CD4-positive, alpha-beta memory T cell (primary cell): Measurements from ENCODE around the gene KCND2. TPM values are rescaled to one million over a fixed set of nuclear protein-coding genes. Genes with fewer than 3 reads are reported as not detected.
A peak's percentile ranks its signal among the peaks of the same experiment; 100 is the strongest.
"Not testable (repeated sequence)": the region's sequence is repeated elsewhere in the genome, so short reads cannot be mapped to it uniquely, and the experiment has no call there.

Experiments used
- CTCF ChIA-PET: fragments of 350-600 bp; sonication (Branson Sonifier 250); formaldehyde crosslinking; loops from one replicate; lab custom pipeline; 2021; ENCODE audit warnings: inconsistent platforms; ENCODE audit not compliant: partially characterized antibody; lab: Charles Lee
- POLR2A ChIA-PET: fragments of 350-600 bp; sonication (Branson Sonifier 250); formaldehyde crosslinking; loops from one replicate; lab custom pipeline; 2021; ENCODE audit not compliant: partially characterized antibody; lab: Charles Lee
- DNase-seq, 5 donors: peaks; one replicate each; pipeline versions ENCODE4 v3.0.0 to v3.0.0-alpha.2; 2020 to 2022; ENCODE audit warnings: mixed read lengths in 1 of 5
- H3K27ac ChIP-seq: one replicate; pipeline ENCODE4 v1.7.0; 2013; ENCODE audit warnings: low read depth, low read length
- H3K27me3 ChIP-seq: 2 replicates; pipeline ENCODE4 v1.7.0; 2013; ENCODE audit warnings: mild to moderate bottlenecking, low read length, moderate library complexity; ENCODE audit not compliant: insufficient read depth
- H3K36me3 ChIP-seq: 2 replicates; pipeline ENCODE4 v1.7.0; 2013; ENCODE audit warnings: mild to moderate bottlenecking, low read length, moderate library complexity; ENCODE audit not compliant: insufficient read depth
- H3K4me1 ChIP-seq: 2 replicates; pipeline ENCODE4 v1.7.0; 2013; ENCODE audit warnings: mild to moderate bottlenecking, low read length, moderate library complexity; ENCODE audit not compliant: insufficient read depth
- H3K4me3 ChIP-seq, 2 donors: one replicate each; pipeline ENCODE4 v1.7.0; 2013; ENCODE audit warnings: low read length in 2 of 2, mild to moderate bottlenecking in 1 of 2
- H3K9me3 ChIP-seq, 2 donors: one replicate each; pipeline ENCODE4 v1.7.0; 2013; ENCODE audit warnings: low read length in 2 of 2, control low read depth in 1 of 2; ENCODE audit not compliant: control insufficient read depth in 1 of 2
- H3K27ac Mint-ChIP-seq, 7 donors: one replicate each; pipeline ENCODE4 v1.8.0; 2020 to 2021; ENCODE audit warnings: mixed read lengths in 7 of 7, mild to moderate bottlenecking in 6 of 7, inconsistent platforms in 3 of 7, moderate library complexity in 3 of 7
- H3K27me3 Mint-ChIP-seq, 2 donors: one replicate each; pipeline ENCODE4 v1.8.0; 2020 to 2021; ENCODE audit warnings: mixed read lengths in 2 of 2
- H3K36me3 Mint-ChIP-seq, 2 donors: one replicate each; pipeline ENCODE4 v1.8.0; 2020 to 2021; ENCODE audit warnings: mixed read lengths in 2 of 2, inconsistent platforms in 1 of 2, mild to moderate bottlenecking in 1 of 2
- H3K4me1 Mint-ChIP-seq, 4 donors: one replicate each; pipeline ENCODE4 v1.8.0; 2020 to 2021; ENCODE audit warnings: mixed read lengths in 4 of 4, mild to moderate bottlenecking in 1 of 4
- H3K4me3 Mint-ChIP-seq, 8 donors: one replicate each; pipeline ENCODE4 v1.8.0; 2020 to 2021; ENCODE audit warnings: mixed read lengths in 8 of 8, mild to moderate bottlenecking in 7 of 8, moderate library complexity in 6 of 8, inconsistent platforms in 3 of 8
- H3K9me3 Mint-ChIP-seq, 8 donors: one replicate each; pipeline ENCODE4 v1.8.0; 2020 to 2021; ENCODE audit warnings: mixed read lengths in 8 of 8, mild to moderate bottlenecking in 5 of 8, inconsistent platforms in 3 of 8, moderate library complexity in 1 of 8
- intact Hi-C: fragments of 100-400 bp; cut with micrococcal nuclease; formaldehyde crosslinking; loops from one replicate; pipeline ENCODE4 v1.15.1; 2023
- polyA plus RNA-seq, 2 donors: library from polyadenylated mRNA; unstranded; fragments of 300-500 nt; fragmentation: Illumina TruSeq; gene quantifications; one replicate each; pipeline ENCODE4 v1.2.3, GENCODE V29; 2021
- total RNA-seq, 2 experiments: library from RNA; stranded (reverse); gene quantifications; one replicate each; pipeline ENCODE4 v1.2.3, GENCODE V29; 2021

KCND2 gene
- total RNA-seq (not detected), polyA plus RNA-seq (not detected)

DNA sequence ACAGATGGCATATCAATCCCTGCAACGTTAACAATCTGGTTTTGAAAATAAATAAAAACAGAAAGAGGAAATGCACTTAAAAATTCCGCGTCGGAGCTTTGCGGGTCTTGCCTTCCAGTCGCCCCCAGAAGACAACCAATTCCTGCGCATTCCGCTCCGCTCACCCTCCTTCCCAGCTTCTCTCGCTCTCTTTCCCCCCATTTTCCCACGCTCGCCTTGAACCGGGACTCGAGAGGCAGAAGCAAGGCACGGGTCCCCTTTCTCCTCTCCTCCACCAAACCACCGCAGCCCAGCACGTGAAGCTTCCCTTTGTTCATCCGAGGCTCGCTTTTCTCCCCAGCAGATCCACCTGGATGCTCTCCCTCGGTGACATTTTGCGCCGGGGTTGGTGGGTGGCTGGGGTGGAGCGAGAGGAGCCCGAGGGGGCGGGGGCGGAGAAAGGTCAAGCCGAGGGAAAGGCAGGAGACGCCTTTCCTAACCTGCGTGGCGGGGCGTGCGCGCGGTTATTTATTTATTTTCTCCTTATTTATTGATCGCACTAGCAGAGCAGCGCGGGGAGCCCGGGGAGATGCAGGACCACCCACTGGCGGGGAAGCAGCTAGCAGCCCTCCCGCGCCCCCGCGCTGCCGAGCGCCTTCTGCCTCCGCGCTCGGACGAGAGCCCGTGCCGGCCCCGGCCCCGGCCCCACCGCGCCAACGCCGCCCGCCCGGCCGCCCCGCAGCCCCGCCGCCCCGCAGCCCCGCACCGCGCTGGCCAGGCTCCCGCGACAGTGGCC is at the start of gene KCND2:
Gene KCND2, plus strand, starts transcription at position 475 of the 775 bp plus-strand sequence.
- POLR2A ChIA-PET = no interaction called here
- H3K4me1 Mint-ChIP-seq = peaks cover 0 to 16% (median 3%) of the 10 kb centered on the region in 4 donors
- no peaks in the 10 kb centered on the region for H3K36me3 ChIP-seq
- CTCF ChIA-PET = no interaction called here
- intact Hi-C loops = no loop called here
- H3K27me3 Mint-ChIP-seq = peaks cover 2 to 7% of the 10 kb centered on the region in 2 donors
- H3K9me3 Mint-ChIP-seq = peaks cover 0 to 16% (median 8%) of the 10 kb centered on the region in 8 donors
- peak in 1 of 5 donors; percentile 31 for DNase-seq
- H3K4me1 ChIP-seq = no peaks in the 10 kb centered on the region
- no peaks in the 10 kb centered on the region for H3K36me3 Mint-ChIP-seq
- H3K4me3 Mint-ChIP-seq = peak within 1 kb of the TSS in 2 of 8 donors; percentile 22 to 58
- H3K9me3 ChIP-seq = no peaks in the 10 kb centered on the region
- no peaks in the 10 kb centered on the region for H3K27me3 ChIP-seq
- no peak within 1 kb of the TSS for H3K27ac Mint-ChIP-seq
- H3K4me3 ChIP-seq = no peak within 1 kb of the TSS
- no peak within 1 kb of the TSS for H3K27ac ChIP-seq

- no peaks in the 10 kb centered on the region for H3K36me3 ChIP-seq
- H3K4me1 Mint-ChIP-seq = no peaks in the 10 kb centered on the region
- H3K27me3 Mint-ChIP-seq = no peaks in the 10 kb centered on the region
- peaks cover 0 to 3% of the 10 kb centered on the region in 2 donors for H3K9me3 ChIP-seq
- H3K4me3 ChIP-seq = no peak overlapping the region
- no peaks in the 10 kb centered on the region for H3K27me3 ChIP-seq
- intact Hi-C loops = no loop called here
- DNase-seq = no peak
- H3K9me3 Mint-ChIP-seq = peaks cover 4 to 15% (median 6%) of the 10 kb centered on the region in 8 donors
- CTCF ChIA-PET = no interaction called here
- POLR2A ChIA-PET = no interaction called here
- H3K4me1 ChIP-seq = no peaks in the 10 kb centered on the region
- H3K36me3 Mint-ChIP-seq = no peaks in the 10 kb centered on the region
- H3K4me3 Mint-ChIP-seq = no peak overlapping the region
- H3K27ac ChIP-seq = no peak overlapping the region
- H3K27ac Mint-ChIP-seq = no peak overlapping the region
Measured at GRCh38 chr7:120226188-120226587, 46.8 kb upstream of the KCND2 start.

DNA sequence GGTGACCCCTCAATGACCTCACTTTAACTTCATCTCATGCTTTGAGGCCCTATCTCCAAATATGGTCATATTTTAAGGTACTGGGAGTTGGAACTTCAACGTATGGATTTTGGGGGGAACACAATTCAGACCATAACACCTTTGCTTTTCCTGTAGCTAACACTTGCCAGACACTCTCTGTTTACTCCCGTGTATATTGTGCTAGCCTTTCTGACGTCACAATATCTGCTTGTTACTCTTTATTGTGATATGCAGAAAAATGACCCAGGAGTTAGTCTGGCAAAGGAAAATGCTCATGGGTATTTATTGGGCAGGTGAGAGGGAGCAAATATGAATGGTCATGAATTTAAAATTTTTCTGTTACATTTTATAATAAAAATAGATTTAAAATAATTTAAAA is 45.7 kb upstream of the KCND2 start:
- Mint-ChIP-seq H3K4me3 (no peak overlapping the region), H3K27me3 (no peaks in the 10 kb centered on the region), H3K27ac (no peak overlapping the region), H3K36me3 (no peaks in the 10 kb centered on the region), H3K9me3 (peaks cover 4 to 16% (median 5%) of the 10 kb centered on the region in 8 donors), H3K4me1 (no peaks in the 10 kb centered on the region)
- ChIA-PET POLR2A (no interaction called here), CTCF (no interaction called here)
- Histone ChIP-seq H3K36me3 (no peaks in the 10 kb centered on the region), H3K4me1 (no peaks in the 10 kb centered on the region), H3K4me3 (no peak overlapping the region), H3K27me3 (no peaks in the 10 kb centered on the region), H3K9me3 (peaks cover 0 to 3% of the 10 kb centered on the region in 2 donors), H3K27ac (no peak overlapping the region)
- DNase-seq = no peak
- intact Hi-C loops = no loop called here

DNA sequence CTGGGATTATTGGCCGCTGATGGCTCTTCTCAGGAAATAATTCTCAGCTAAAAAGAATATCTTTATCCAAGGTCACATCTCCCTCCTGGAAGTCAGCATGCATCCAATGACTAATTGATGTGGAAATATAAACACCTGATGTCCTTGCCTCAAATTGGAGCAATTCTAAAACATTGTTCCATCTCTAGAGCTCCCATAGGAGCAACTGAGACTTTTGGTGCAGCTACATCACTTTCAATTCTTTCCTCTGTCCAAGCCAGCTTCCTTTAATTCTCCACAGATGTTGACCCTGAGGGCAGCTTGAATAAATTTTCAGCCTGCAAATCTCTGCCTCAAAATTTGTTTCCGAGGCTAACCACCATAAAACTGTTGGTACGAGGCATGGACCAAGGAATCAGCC is 43.9 kb upstream of the KCND2 start:
- no peak overlapping the region for H3K27ac ChIP-seq
- no peaks in the 10 kb centered on the region for H3K27me3 Mint-ChIP-seq
- H3K4me3 Mint-ChIP-seq = no peak overlapping the region
- intact Hi-C loops = no loop called here
- no peak overlapping the region for H3K4me3 ChIP-seq
- H3K9me3 Mint-ChIP-seq = peaks cover 3 to 16% (median 5%) of the 10 kb centered on the region in 8 donors
- DNase-seq = no peak
- no peaks in the 10 kb centered on the region for H3K36me3 Mint-ChIP-seq
- H3K27me3 ChIP-seq = no peaks in the 10 kb centered on the region
- no peak overlapping the region for H3K27ac Mint-ChIP-seq
- no peaks in the 10 kb centered on the region for H3K4me1 ChIP-seq
- POLR2A ChIA-PET = no interaction called here
- no peaks in the 10 kb centered on the region for H3K36me3 ChIP-seq
- CTCF ChIA-PET = no interaction called here
- no peaks in the 10 kb centered on the region for H3K4me1 Mint-ChIP-seq
- peaks cover 0 to 3% of the 10 kb centered on the region in 2 donors for H3K9me3 ChIP-seq

DNA sequence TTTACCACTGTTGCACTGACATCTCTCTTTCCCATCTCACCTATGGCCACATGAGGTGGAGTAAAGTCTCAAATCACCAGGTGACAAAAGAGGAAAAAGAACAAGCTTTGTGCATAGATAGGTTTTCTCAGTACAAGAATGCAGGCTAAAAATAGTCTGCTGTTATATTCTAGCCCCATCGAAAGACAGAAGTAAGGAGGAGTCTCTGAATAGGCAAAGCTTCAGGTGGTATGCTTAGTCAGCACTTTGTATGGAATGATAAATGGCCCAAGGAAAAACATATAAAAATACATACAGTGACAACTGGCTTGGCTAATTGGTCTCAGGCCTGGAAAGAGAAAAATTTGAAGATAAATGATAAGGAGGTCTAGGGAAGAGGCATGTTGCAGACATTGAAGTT is 39.6 kb upstream of the KCND2 start:
- Histone ChIP-seq H3K36me3 (no peaks in the 10 kb centered on the region), H3K4me3 (no peak overlapping the region), H3K27me3 (no peaks in the 10 kb centered on the region), H3K9me3 (peaks cover 0 to 3% of the 10 kb centered on the region in 2 donors), H3K27ac (no peak overlapping the region), H3K4me1 (no peaks in the 10 kb centered on the region)
- intact Hi-C loops = no loop called here
- CTCF ChIA-PET = no interaction called here
- no peak overlapping the region for H3K4me3 Mint-ChIP-seq
- no peaks in the 10 kb centered on the region for H3K27me3 Mint-ChIP-seq
- no peaks in the 10 kb centered on the region for H3K36me3 Mint-ChIP-seq
- no peak for DNase-seq
- H3K4me1 Mint-ChIP-seq = no peaks in the 10 kb centered on the region
- H3K9me3 Mint-ChIP-seq = peaks cover 0 to 19% (median 8%) of the 10 kb centered on the region in 8 donors
- H3K27ac Mint-ChIP-seq = no peak overlapping the region
- POLR2A ChIA-PET = no interaction called here

GRCh38 chr7:120240350-120240749 is 32.6 kb upstream of the KCND2 start:
- H3K9me3 Mint-ChIP-seq = peaks cover 0 to 12% (median 6%) of the 10 kb centered on the region in 8 donors
- H3K4me3 ChIP-seq, H3K27me3 Mint-ChIP-seq, H3K27ac ChIP-seq, H3K4me1 Mint-ChIP-seq, H3K36me3 Mint-ChIP-seq, H3K9me3 ChIP-seq, DNase-seq, intact Hi-C loops, H3K36me3 ChIP-seq, POLR2A ChIA-PET, H3K4me1 ChIP-seq, H3K27me3 ChIP-seq, H3K27ac Mint-ChIP-seq, CTCF ChIA-PET, H3K4me3 Mint-ChIP-seq: not testable (repeated sequence)

- Mint-ChIP-seq H3K27me3 (no peaks in the 10 kb centered on the region), H3K4me1 (no peaks in the 10 kb centered on the region), H3K36me3 (no peaks in the 10 kb centered on the region), H3K9me3 (peaks cover 0 to 15% (median 7%) of the 10 kb centered on the region in 8 donors), H3K4me3 (no peak overlapping the region), H3K27ac (no peak overlapping the region)
- CTCF ChIA-PET = no interaction called here
- Histone ChIP-seq H3K4me1 (no peaks in the 10 kb centered on the region), H3K9me3 (no peaks in the 10 kb centered on the region), H3K36me3 (no peaks in the 10 kb centered on the region), H3K27ac (no peak overlapping the region), H3K27me3 (no peaks in the 10 kb centered on the region), H3K4me3 (no peak overlapping the region)
- POLR2A ChIA-PET = no interaction called here
- no peak for DNase-seq
- intact Hi-C loops = no loop called here
Measured at GRCh38 chr7:120241973-120242372, 31.0 kb upstream of the KCND2 start.
